Measurements from ENCODE around the gene KCNB1.

The KCNB1 gene

DNA sequence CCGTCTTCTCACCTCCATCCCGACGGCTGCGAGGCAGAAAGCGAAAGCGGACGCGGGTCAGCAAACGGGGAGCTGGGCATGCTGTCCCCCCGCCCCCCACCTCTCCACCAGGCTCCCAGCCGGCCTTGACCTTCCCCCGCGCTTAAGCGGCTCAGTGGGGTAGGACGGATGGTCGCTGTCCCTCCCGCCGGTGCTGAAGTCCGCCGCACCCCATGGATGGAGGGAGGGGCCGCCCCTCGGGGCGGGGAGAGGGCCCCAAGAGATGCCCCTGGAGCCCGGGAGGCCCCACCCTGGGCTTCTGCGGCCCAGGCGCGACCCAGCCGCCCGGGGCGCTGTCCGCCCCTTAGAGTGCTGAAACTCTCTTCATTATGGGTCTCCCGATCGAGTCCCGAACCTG lies at the start of gene KCNB1:
Gene KCNB1 (minus strand): TSS at position 48 of the 397 bp plus-strand sequence. CDS start 188 bp downstream, outside the sequence.
- peak; percentile 15 for DNase-seq

DNA sequence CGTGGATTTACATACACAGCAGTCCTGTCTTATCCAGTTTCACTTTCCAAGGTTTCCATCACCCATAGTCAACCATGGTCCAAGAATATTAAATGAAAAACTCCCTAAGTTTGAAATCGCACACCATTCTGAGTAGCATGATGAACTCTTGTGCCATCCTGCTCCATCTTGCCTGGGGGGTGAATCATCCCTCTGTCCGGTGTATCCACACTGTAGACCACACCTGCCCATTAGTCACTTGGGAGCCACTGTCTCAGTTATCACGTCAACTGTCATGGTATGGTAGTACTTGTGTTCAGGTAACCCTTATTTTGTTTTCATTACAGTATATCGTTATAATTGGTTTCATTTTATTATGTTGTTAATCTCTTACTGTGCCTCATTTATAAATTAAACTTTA lies 47.0 kb upstream of the KCNB1 start:
- no peak for DNase-seq

DNA sequence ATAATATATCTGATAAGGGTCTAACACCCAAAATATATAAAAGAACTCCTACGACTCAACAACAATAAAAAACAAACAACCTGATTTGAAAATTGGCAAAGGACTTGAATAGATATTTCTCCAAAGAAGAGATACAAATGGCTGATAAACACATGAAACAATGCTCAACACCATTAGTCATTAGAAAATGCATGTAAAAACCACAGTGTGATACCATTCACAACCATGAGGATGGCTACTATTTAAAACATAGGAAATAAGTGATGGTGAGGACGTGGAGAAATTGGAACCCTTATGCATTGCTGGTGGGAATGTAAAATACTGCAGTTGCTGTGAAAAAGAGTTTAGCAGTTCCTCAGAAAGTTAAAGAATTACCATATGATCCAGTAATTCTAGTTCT lies 44.1 kb upstream of the KCNB1 start:
- DNase-seq = no peak

DNA sequence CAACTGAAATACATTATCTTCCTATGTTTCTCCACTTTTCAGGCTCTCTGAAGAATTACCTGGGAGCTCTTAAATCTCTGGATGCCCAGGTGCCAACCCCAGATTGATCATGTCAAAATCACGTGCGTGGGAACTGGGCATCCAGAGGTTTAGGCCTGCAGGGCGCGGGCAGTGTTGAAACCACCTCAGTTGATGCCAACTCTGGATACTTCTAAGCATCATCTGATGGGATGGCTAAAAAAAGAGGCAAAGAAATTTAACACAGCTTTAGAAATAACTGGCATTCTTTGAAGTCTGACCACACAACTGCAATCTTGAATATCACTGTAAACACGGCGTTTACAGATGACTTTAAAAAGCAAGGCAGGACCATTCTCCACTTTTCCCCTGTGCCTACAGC lies 43.6 kb upstream of the KCNB1 start:
- DNase-seq = no peak

DNA sequence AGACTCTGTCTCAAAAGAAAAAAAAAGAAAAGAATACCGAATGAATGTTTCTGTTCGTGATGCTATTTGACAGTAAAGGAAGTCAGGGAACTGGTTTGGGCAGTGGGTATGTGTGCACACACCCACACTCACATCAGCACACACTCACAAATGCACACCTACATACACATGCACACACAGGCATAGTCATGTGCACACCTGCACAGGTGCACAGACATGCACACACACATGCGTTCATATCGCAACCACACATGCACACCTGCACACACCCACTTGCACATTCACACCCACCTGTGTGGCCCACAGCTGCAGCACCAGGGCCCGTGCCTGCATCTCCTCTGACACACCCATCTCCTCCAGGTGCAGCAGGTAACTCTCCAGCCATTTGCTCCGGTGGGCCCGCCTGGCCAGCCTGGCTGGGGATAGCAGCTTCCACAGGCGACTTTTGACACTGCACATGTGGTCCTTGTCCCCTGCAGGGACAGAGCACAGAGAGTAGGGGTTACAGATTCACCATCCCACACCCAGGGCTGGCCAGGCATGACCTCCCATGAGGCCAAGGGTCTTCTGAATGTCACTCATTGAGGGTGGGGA lies 41.4 kb upstream of the KCNB1 start:
- no peak for DNase-seq

DNA sequence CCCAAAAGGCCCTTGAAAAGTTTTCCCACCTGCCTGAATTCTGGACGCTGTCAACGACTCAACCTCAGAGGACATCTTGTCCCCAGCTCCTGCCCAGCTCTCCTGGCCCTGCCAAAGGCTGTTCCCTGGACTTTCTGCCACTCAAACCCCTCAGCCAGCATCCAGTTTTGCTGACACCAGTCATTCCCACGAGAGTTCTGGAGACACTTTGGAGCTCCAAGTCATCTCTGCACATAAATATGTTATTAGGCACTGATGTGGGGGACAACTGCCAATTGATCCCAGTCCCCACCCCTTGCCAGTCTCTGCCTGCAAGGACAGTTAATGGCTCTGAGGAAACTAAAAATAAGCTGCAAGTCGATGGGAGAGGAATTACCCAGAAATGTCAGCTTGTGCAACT lies 38.9 kb upstream of the KCNB1 start:
- no peak for DNase-seq

DNA sequence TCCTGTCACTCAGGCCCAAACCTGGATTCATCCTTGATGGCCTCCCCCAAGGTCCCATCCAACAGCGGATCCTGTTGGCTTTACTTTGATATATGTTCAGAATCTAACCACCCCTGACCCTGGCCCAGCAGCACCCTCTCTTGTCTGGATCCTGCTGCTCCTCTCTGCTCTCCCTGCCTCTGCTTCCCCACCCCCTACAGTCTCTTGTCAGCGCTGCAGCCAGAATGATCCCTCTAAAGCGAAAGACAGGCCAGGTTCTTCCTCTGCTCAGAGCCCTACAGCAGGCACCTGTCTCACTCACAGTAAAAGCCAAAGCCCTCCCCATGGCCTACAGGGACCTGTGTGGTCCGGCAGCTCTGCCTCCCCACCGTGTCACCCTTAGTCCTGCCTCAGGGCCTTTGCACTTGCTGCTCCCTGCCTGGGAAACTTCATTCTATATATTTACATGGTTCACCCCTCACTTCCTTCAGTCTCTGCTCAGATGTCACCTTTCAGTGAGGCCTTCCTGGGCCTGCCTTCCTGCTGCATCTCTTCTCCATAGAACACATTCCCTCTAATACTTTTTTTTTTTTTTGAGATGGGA lies 37.4 kb upstream of the KCNB1 start:
- DNase-seq = no peak

DNA sequence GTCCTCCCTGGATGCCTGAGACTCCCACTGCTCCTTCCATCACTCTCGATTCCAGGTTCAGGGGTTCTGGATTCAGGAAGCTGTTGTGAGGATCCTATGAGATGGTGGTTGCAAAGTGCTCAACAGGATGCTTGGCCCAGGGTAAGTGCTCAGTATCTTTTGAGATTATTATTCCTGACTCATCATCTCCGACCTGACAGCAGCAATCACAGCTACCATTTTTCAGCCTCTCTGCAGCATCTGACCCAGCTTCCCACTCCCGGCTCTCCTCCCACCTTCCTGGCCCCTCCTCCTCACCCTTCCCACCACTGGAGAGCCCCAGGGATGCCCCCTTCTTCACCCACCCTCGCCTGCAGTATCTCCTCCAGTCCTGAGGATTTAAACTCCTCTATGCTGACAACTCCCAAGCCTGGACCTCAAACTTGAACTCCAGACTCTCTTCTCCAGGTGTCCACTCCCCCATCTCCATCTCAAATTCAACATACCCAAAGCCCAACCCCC lies 36.8 kb upstream of the KCNB1 start:
- no peak for DNase-seq

DNA sequence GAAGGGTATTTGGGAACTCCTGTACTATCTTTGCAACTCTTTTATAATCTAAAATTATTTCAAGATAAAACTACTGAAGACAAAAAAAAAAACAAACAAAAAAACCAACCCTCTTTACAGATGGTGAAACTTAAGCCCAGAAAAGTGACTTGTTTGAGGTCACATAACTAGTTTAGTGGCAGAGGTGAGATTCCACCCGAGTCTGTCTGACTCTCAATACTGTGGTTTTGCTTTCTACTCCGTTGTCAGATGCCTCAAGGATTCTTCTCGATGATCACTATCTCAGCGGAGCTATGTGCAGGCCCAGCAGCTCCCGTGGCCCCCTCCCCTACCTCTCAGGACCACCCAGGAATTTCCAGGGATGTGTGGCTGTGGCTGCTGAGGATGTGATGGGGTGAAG lies 36.1 kb upstream of the KCNB1 start:
- DNase-seq = no peak

DNA sequence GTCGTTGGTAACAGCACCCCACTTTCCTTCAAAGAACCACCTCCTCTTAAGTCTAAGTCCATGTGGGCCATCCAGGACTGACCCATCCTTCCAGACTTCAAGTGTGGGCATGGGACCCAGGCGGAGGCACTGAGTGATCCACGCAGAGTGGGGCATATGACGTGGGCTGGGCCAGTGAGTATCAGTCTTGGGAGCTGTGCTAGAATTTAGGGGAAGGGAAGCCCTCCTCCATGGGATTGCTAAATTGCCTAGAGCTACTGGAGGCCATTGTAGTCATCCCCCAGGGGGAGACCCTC lies 35.3 kb upstream of the KCNB1 start:
- DNase-seq = no peak

DNA sequence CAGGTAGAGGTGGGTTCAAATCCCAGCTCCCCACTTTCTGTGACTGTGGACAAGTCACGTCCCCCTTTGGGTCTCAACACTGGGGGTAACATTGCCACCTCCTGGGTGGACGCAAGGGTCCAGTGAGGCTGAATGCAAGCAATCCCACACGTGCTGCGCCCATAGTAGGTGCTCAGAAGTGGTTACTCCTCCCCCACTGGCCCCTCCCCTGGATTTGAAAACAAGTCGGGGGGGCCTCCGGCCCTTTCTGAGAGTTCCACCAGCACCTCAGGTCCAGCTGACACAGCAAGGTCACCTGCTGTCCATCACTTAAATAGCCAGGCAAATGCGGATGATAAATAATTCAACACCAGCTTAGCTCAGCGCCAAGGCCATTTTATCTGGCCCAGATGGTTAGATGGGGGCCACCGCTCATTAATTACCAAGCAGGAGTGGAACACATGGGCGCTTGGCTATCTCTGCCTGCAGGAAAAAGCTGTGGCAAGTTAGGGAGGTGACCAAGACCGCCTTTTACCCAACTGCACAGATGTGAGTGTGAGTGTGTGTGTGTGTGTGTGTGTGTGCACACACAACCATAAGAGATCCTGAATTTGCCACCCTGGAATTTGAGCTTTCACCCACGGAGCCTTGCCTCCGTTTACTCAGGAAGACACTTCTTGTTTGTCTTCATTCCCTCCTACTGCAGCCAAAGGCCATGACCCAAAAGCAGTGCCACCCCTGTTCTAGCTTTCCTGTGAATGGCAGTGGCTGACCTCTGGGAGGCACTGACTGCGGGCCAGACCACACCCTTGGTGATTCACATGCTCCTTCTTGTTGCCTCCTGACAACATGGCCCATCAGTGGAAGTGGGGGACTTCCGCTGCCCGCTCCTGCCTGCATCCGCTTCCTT lies 34.7 kb upstream of the KCNB1 start:
- DNase-seq = no peak

DNA sequence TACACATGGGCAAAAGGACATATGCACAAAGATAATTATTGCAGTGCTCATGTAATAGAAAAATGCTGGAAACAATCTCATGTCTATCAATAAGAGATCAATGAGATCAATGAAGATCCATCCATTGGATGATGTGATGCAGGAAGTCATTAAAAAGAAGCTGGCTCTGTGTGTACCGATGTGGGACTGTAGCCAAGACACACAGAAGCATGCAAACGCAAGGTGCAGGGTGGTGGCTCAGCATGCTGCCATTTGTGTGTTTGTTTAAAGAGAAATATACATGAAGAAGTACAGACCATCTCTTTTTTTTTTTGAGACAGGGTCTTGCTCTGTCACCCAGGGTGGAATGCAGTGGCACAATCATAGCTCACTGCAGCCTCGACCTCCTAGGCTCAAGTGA lies 33.1 kb upstream of the KCNB1 start:
- no peak for DNase-seq

DNA sequence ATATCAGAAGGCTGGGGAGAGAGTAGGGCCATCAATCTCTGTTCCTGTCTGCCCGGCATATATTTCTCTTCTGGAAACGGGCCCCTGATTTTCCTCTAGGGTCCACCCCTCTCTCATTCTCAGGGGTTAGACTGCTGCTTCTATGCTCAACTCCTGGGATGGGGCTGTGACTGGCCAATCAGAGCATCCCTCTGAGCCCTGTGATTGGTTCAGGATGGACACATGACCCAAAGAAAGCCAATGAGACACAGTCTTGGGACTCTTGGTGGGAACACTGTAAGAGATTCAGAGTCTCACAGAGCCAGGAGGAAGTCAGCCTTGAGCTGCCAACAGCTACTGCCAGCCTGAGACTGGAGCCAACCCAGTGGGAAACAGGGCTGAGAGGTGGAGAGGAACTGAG lies 31.0 kb upstream of the KCNB1 start:
- DNase-seq = no peak

DNA sequence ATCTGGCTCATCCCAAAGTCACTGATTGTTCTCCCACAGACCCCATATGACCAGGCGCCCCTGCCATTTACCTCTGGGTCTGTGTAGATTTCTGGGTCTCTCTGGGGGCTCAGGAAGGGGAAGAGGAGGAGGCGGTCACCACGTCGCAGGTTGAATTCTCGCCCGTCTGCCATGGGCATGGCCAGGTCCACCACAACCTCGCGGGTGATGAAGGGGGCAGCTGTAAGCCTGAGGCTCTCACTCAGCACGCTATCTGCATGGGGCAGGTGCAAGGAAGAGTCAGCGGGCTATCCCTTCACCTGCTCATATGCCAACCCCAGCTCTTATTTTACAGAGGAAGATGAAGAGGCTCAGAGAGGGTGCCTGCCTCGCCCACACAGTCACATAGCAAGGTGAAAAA lies 30.5 kb upstream of the KCNB1 start:
- DNase-seq = no peak

DNA sequence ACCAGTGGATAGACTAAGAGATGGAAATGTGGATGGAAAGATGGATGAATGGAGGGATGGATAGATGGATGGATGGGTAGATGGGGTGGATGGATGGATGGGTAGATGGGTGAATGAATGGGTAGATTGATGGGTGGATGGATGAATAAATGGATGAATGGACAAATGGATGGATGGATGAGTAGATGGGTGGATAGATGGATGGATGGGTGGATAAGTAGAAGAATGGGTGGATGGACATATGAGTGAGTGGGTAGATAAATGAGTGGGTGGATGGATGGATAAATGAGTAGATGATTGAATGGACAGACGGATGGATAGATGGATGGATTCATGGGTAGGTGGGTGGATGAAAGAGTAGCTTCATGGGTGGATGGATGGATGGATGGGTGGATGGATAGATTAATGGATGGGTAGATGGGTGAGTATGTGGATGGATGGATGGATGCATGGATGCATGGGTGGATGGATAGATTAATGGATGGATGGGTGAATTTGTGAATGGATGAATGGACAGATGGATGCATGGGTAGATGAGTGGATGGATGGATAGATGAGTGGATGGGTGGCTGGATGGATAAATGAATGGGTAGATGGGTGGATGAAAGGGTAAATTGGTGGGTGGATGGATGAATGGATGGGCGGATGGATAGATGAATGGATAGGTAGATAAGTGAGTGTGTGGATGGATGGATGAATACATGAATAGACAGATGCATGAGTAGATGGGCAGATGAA lies 29.5 kb upstream of the KCNB1 start:
- DNase-seq = no peak

DNA sequence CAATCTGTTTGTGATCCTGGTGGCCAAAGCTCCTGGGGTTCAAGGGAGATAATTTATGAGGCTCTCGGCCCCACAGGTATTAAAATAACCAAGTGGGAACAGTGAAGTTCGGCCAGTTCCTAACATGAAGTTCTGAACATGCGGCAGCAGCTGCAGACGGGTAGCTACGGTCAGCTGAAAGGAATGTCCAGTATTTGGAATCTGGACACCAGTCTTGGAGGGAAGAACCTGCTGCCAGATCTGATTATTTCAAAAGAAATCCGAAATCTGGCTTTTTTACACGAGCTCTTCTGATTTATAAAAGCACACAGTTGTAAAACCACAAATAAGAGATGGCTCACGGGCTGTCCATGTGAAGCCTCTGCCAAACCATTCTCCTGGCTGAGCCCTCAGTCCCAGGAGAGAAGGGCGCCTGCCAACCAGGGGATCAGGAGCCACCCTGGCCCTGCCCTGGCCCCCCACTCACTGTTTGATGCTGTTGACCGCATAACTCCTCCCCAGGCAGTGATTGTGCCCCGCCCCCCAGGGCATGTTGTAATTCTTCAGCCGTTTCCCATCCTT lies 28.2 kb upstream of the KCNB1 start:
- no peak for DNase-seq

DNA sequence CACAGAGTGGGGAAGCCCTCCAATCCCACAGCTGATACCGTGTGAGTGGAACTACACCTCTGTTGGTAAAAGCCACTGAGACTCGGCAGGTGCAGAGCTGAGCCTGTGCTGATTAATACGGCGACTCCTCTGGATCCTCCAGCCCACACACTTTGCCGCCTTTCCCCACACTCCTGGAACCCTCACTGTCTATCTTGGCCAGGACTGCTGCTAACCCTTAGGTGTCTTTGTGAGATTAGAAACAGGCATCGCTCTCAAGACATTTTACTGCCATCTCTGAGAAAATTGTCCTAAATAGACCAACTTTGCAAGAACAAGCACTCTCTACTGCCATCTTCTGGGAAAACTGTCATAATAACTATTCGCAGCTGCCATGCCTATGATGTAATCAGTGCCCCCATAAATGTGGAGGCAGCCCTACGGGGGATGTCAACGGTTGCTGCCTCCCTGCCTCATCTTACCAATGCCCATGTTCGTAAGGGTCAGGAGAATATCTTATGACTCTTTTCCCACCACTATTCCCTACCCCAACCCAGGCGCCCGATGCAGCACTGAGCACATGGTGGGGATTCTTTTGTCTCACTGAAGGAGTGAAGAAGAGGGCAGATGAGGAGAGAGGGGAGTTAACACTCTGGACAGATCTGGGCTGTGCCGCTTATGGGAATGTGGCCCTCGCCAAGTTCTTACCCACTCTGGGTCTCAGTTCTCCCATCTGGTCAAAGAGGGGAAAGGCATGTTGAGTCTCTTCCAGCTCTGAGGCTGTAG lies 26.1 kb upstream of the KCNB1 start:
- peak; percentile 38 for DNase-seq

DNA sequence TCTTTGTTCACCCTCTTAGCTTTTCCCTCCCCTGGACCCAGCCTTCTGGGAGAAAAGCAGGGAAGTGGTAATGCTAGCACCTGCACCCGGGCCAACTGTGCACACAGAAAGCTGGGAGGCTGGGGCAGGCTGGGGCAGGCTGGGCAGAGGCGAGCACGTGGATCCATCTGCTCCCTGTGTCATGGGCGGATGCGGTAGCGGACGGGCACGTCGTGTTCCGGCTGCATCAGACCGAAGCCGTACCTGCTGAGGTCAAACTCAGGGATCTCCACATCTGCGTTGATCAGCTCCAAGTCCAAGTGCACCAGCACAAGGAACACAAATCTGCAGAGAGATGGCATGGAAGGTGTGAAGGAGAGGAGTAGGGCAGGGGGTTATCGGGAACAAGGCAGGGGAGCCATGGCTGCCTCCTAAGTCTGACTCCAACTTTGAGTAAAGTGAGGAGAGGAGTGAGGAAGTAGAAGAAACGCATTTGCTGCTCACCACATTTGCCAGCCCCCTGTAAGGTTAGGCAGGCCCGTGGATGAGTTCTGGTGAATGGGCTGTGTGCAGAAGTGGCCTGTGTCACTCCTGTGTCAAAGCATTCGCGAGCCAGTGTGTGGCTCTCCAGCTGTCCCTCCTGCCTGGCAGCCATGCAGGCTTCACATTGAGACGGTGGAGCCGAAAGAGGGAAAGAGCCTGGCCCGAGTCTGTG lies 25.4 kb upstream of the KCNB1 start:
- no peak for DNase-seq

DNA sequence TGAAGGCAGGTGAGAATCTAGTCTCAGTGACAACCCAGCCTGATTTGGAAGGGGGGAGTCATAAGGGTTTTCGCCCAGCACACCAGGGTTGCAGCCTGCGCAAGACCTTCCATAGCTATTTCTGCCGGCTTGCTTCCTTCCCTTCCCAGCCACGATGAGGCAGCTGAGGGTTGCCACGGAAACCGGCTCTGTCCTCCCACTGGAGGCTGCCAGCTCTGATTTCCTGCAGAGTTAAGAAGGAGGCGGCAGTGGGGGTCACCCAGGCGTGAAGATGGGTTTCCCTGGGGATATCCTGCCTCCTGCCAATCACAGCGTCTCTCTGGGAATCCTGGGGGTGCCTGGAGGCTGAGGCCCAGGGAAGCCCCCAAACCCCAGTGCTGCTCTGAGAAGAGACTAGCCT lies 23.1 kb upstream of the KCNB1 start:
- DNase-seq = peak; percentile 20

DNA sequence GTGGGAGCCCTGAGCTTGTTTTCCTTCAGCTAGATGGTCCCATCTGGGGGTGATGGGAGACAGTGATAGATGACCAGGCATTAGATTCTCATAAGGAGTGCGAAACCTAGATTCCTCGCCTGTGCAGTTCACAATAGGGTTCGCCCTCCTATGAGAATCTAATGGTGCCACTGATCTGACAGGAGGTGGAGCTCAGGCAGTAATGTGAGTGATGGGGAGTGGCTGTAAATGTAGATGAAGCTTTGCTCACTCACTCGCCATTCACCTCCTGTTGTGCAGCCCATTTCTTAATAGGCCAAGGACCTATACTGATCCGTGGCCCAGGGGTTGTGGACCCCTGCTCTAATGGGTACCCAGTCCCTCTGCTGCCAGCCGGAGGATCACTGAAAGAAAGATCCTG lies 20.7 kb upstream of the KCNB1 start:
- no peak for DNase-seq

DNA sequence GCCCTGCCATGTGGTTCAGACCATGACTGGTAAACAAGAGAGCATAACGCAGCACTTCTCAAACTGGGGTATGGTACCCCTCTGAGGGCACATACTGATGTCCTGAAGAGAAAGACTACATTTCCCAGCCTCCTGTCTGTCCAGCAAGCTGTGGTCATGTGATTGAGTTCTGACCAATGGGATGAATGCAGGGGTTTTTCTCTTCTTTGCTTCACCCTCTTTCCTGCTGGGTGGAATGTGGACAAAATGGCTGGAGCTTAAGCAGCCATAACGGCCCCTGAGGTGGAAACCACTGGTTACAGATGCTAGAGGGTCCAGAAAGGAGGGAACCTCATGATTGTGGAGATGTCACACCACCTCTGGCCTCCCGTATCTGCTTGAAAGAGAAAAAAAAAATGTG lies 19.4 kb upstream of the KCNB1 start:
- DNase-seq = no peak

DNA sequence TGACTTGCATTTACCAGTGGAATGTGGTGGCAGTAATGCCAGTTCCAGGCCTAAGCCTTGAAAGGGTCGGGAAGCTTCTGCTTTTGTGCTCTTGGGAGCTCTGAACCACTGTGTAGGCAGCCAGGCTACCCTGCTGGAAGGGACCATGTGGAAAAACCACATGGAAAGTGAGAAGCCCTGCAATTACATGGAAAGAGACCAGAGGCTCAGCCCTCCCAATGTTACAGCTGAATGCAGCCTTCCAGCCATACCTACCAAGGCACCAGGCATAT lies 14.9 kb upstream of the KCNB1 start:
- DNase-seq = no peak

All from suppressor macrophage treated with lipopolysaccharide for 4 hours (primary cell).